ENCODE results near the gene LRIG1. TPM values are rescaled to one million over a fixed set of nuclear protein-coding genes. Genes with fewer than 3 reads are reported as not detected.

Gene LRIG1
- total and polyA plus RNA-seq, 9 of the 15 experiments (the other 6 are each of a cell fraction or from before 2014, with no cell fraction given): 0.05 to 0.38 (median 0.13) TPM; not detected in 3

DNA sequence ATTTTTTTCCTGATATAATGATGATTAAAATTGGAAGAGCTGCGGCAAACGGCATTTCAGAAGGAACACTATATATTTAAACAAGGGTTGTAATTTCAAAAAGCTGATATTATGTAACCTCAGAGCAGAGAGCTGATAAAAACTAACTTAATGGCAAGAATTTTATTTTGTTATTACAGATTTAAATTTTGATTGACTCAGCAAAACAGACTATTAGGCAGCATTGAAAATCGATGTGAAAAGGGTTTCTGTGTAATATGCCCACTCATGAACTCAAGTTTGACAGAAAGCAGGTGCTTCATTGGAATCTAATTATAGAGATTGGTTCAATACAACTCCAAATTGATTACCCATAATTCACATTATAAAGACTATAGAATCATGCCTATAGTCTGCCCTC lies 24.9 kb upstream of the LRIG1 start:
- 0% methylated on average over 3 of the region's 3 CpGs for WGBS (ENCODE audit: insufficient coverage, low coverage, missing lambda C conversion rate)
- TF ChIP-seq PRPF4 (IDR thresholded peaks at IDR 0.05; ENCODE audit: insufficient read depth, low read depth, low read length, poor library complexity, severe bottlenecking) (no peak), HDAC8 (tag; IDR thresholded peaks at IDR 0.05) (no peak), OTX1 (CRISPR knock-in tag; IDR thresholded peaks at IDR 0.05) (no peak), KAT2B (IDR thresholded peaks at IDR 0.05; ENCODE audit: low read depth, low read length) (no peak), RBM25 (IDR thresholded peaks at IDR 0.05; ENCODE audit: low read depth, low read length, severe bottlenecking) (no peak), ZC3H4 (CRISPR knock-in tag; IDR thresholded peaks at IDR 0.05; ENCODE audit: borderline replicate concordance) (no peak), ZNF41 (CRISPR knock-in tag; conservative IDR thresholded peaks at IDR 0.05) (no peak), CREM (IDR thresholded peaks at IDR 0.05; ENCODE audit: low read depth) (no peak), MAFF (IDR thresholded peaks at IDR 0.05; ENCODE audit: low read length) (0 out of 2 replicates have a peak, but pooled peaks have one; percentile 40), BHLHE40 (IDR thresholded peaks at IDR 0.05; ENCODE audit: low read length) (no peak), ZNF217 (CRISPR knock-in tag; IDR thresholded peaks at IDR 0.05) (no peak), MAFG (tag; conservative IDR thresholded peaks at IDR 0.05) (0 out of 2 replicates have a peak, but pooled peaks have one; percentile 28), ZNF431 (CRISPR knock-in tag; IDR thresholded peaks at IDR 0.05) (no peak), HNRNPLL (IDR thresholded peaks at IDR 0.05; ENCODE audit: low read depth, low read length, poor library complexity, severe bottlenecking) (no peak), ASH1L (IDR thresholded peaks at IDR 0.05; ENCODE audit: borderline replicate concordance, low read depth, partially characterized antibody) (no peak), TAF9B (IDR thresholded peaks at IDR 0.05; ENCODE audit: partially characterized antibody) (no peak), TCF7L2 (IDR thresholded peaks at IDR 0.05; ENCODE audit: low read depth, low read length) (no peak), DDX20 (tag; IDR thresholded peaks at IDR 0.05; ENCODE audit: low read depth) (no peak), DIDO1 (tag; IDR thresholded peaks at IDR 0.05; ENCODE audit: low read depth) (no peak), C11orf30 (IDR thresholded peaks at IDR 0.05; ENCODE audit: low read depth) (peak; percentile 35; the same call in 1 of the 2 replicates), ZNF263 (CRISPR knock-in tag; IDR thresholded peaks at IDR 0.05; ENCODE audit: borderline replicate concordance) (no peak), ZSCAN32 (CRISPR knock-in tag; IDR thresholded peaks at IDR 0.05) (no peak), ZNF316 (IDR thresholded peaks at IDR 0.05) (peak; percentile 47; the same call in 1 of the 2 replicates)
- TF ChIP-seq, protein P1, sequence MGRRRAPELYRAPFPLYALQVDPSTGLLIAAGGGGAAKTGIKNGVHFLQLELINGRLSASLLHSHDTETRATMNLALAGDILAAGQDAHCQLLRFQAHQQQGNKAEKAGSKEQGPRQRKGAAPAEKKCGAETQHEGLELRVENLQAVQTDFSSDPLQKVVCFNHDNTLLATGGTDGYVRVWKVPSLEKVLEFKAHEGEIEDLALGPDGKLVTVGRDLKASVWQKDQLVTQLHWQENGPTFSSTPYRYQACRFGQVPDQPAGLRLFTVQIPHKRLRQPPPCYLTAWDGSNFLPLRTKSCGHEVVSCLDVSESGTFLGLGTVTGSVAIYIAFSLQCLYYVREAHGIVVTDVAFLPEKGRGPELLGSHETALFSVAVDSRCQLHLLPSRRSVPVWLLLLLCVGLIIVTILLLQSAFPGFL (CRISPR knock-in tag; IDR thresholded peaks at IDR 0.05): no peak
- TF ChIP-seq, protein P2, sequence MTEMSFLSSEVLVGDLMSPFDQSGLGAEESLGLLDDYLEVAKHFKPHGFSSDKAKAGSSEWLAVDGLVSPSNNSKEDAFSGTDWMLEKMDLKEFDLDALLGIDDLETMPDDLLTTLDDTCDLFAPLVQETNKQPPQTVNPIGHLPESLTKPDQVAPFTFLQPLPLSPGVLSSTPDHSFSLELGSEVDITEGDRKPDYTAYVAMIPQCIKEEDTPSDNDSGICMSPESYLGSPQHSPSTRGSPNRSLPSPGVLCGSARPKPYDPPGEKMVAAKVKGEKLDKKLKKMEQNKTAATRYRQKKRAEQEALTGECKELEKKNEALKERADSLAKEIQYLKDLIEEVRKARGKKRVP (CRISPR knock-in tag; IDR thresholded peaks at IDR 0.05): no peak

More for the DNA sequence above, 24.9 kb upstream of the LRIG1 start:
- Histone ChIP-seq H3K9ac (ENCODE audit: insufficient read depth in 1 of 2, low read depth in 2 of 2, low read length in 2 of 2) (no peak overlapping the region), H3K4me1 (replicated peaks in 1 of 2; ENCODE audit: control insufficient read depth in 2 of 2, insufficient read depth in 2 of 2, low read length in 2 of 2) (no peaks in the 10 kb centered on the region; a peak in 1 of 5 replicates), H3K9me3 (replicated peaks; ENCODE audit: control insufficient read depth, insufficient read depth, low read depth, low read length) (no peaks in the 10 kb centered on the region), H2AFZ (ENCODE audit: low read depth, low read length) (no peak overlapping the region), H3K4me3 (no peak overlapping the region), H3K27ac (ENCODE audit: extremely low read depth, low read depth, low read length) (no peak overlapping the region), H3K36me3 (ENCODE audit: control insufficient read depth, insufficient read depth, low read length) (no peaks in the 10 kb centered on the region), H3K27me3 (ENCODE audit: control insufficient read depth in 2 of 2, insufficient read depth in 2 of 2, low read length in 2 of 2) (no peaks in the 10 kb centered on the region), H4K20me1 (replicated peaks; ENCODE audit: control insufficient read depth, insufficient read depth, low read length) (no peaks in the 10 kb centered on the region; the same call in 1 of the 2 replicates), H3K4me2 (ENCODE audit: insufficient read depth, low read length) (no peak overlapping the region), H3K79me2 (ENCODE audit: control insufficient read depth, insufficient read depth, low read length) (no peaks in the 10 kb centered on the region), H3K9me1 (ENCODE audit: control insufficient read depth, insufficient read depth, low read length) (no peaks in the 10 kb centered on the region)
- FAIRE-seq (no peak), DNase-seq (ENCODE audit: extremely low read depth in 1 of 4, low spot score in 3 of 4) (no peak), ATAC-seq (no peak)
- intact Hi-C loops (cut with micrococcal nuclease) (no loop called here), in situ Hi-C loops (cut with MboI) (no loop called here)
- POLR2A ChIA-PET: no interaction called here
- CTCF ChIA-PET (ENCODE audit: low intra/inter-chr PET ratio): no interaction called here
- BruUV-seq (replicated peaks): no TSS peak
